GM10847 (cell line): ENCODE results near the gene C10orf88.

Experiments used
- POLR2A ChIP-seq: IDR thresholded peaks from 2 replicates; pipeline ENCODE4 v1.6.1; 2011; ENCODE audit not compliant: insufficient read length; ENCODE audit errors: extremely low read depth

C10orf88 gene

DNA sequence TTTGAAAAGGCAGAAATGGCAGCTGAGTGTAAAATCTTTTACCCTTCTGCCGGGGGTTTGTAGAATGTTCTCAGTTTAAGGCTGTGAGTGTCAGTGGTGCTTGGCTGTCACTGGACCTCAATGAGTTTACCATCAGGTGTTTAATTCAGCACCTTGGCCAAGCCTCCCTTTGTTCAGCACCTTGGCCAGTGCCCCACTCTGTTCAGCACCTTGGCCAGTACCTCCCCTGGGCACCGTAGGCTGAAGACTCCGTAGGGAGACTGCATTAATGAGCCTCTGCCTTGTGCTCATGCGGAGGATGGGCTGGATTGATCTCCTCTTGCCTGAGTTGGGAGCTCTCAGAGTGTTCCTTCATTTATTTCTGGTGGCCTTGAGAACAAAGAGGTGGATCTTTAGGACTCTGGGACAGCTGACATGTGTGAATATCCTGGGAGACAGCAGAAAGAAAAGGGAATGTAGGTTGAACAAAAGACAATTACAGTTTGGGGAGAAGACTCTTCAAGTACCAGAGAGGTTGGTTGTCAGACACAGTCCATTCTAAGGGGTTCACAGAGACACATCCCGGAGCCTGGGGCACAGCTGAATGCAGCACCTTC is 42.0 kb downstream of the C10orf88 start:
- no peak for TF ChIP-seq POLR2A

GRCh38 chr10:122910310-122910709 is 43.7 kb downstream of the C10orf88 start, which contains the start of gene FAM24A:
TSS of gene FAM24A (plus strand) at chr10:122910610. CDS start at chr10:122911635, 1,025 bp downstream.
- TF ChIP-seq POLR2A: no peak

DNA sequence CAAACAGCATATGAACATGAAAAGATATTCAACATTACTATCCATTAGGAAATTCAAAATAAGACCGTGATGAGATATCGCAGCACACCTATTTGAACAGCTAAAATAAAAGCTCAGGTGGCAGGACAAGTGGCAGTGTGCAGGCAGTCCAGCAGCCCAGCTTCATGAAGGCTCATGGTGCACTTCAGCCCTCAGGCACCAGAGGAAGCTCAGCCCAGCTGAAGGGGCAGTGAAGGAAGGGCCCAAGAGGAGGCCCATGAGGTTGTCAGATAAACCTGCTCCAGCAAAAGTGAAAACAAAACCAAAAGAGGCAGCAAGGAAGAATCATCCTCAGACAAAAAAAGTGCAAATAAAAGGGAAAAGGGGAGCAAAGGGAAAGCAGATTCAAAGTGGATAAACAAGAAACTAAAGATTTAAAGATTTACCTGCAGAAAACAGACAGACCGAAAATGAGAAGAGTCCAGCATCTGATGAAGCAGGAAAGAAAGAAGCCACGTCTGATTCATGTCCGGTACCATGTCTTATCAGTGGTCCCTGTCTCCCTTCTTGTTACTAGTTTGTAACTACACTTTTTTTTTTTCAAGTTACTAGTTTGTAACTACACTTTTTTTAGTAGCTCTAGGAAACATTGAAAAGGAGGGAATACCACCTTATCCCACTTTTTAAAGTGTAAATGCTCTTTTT is 59.6 kb downstream of the C10orf88 start:
- no peak for TF ChIP-seq POLR2A

- TF ChIP-seq POLR2A: no peak
These were observed 69.9 kb downstream of the C10orf88 start for GRCh38 chr10:122884166-122884565.

DNA sequence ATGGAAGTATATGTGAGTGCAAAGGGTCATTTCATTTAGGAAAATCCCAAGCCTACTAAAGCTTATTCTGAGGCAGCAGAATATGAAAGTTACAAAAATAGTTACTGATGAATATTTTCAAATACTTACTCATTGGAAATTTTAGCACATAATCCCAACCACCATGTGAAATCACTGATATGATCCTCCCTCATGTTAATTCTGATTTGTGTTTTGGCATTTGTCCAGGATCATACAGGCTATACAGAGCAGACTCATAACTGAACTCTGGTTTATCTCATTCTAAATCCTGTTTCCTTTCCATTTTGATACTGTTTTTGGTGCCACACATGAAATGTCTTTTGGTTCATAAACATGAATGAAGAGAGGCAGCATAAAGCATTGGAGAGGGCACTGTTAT is 71.3 kb downstream of the C10orf88 start:
- no peak for TF ChIP-seq POLR2A
